ENCODE data around the gene ADAM17. TPM values are rescaled to one million over a fixed set of nuclear protein-coding genes. Genes with fewer than 3 reads are reported as not detected.
"Not testable (repeated sequence)": the region's sequence is repeated elsewhere in the genome, so short reads cannot be mapped to it uniquely, and the experiment has no call there.

Gene ADAM17
- total RNA-seq, 1 donor: 40.1 TPM

GRCh38 chr2:9525266-9525665 is 30.4 kb downstream of the ADAM17 start:
- H3K4me3 ChIP-seq (ENCODE audit: low read depth, low read length): no peak overlapping the region
- TF ChIP-seq CTCF (IDR thresholded peaks at IDR 0.05; ENCODE audit: insufficient read depth, low read length): no peak
- DNase-seq (ENCODE audit: low read depth): no peak

GRCh38 chr2:9524291-9524690 is 31.3 kb downstream of the ADAM17 start:
- TF ChIP-seq CTCF (IDR thresholded peaks at IDR 0.05; ENCODE audit: insufficient read depth, low read length): no peak
- no peak for DNase-seq (ENCODE audit: low read depth)
- no peak overlapping the region for H3K4me3 ChIP-seq (ENCODE audit: low read depth, low read length)

GRCh38 chr2:9519250-9519649 is 36.4 kb downstream of the ADAM17 start:
- DNase-seq (ENCODE audit: low read depth): no peak
- TF ChIP-seq CTCF (IDR thresholded peaks at IDR 0.05; ENCODE audit: insufficient read depth, low read length): no peak
- H3K4me3 ChIP-seq (ENCODE audit: low read depth, low read length): no peak overlapping the region

GRCh38 chr2:9518780-9519179 is 36.9 kb downstream of the ADAM17 start:
- DNase-seq (ENCODE audit: low read depth): no peak
- TF ChIP-seq CTCF (IDR thresholded peaks at IDR 0.05; ENCODE audit: insufficient read depth, low read length): no peak
- H3K4me3 ChIP-seq (ENCODE audit: low read depth, low read length): no peak overlapping the region

GRCh38 chr2:9518163-9518562 is 37.5 kb downstream of the ADAM17 start:
- TF ChIP-seq CTCF (IDR thresholded peaks at IDR 0.05; ENCODE audit: insufficient read depth, low read length): no peak
- H3K4me3 ChIP-seq (ENCODE audit: low read depth, low read length): no peak overlapping the region
- no peak for DNase-seq (ENCODE audit: low read depth)

- DNase-seq (ENCODE audit: low read depth): no peak
- H3K4me3 ChIP-seq (ENCODE audit: low read depth, low read length): no peak overlapping the region
- TF ChIP-seq CTCF (IDR thresholded peaks at IDR 0.05; ENCODE audit: insufficient read depth, low read length): no peak
Observed at GRCh38 chr2:9517118-9517782, 38.4 kb downstream of the ADAM17 start.

GRCh38 chr2:9513946-9514345 is 41.7 kb downstream of the ADAM17 start:
- not testable (repeated sequence) for DNase-seq (ENCODE audit: low read depth); H3K4me3 ChIP-seq (ENCODE audit: low read depth, low read length)

All from fibroblast of the aortic adventitia (primary cell).